G401 (cell line): Measurements from ENCODE around the gene DCAF5. TPM values are rescaled to one million over a fixed set of nuclear protein-coding genes. Genes with fewer than 3 reads are reported as not detected.

Experiments
- DNase-seq: peaks from one replicate; pipeline ENCODE4 v3.0.0-alpha.2; 2015; ENCODE audit warnings: low spot score
- in situ Hi-C: cut with HindIII; loops from 2 replicates; pipeline ENCODE4 v1.10.0; 2016; ENCODE audit warnings: low sequenced_read_pairs, mixed read lengths
- total RNA-seq: library from RNA; depleted of rRNA; stranded (reverse); fragments of >200 nt; shearing (Covaris generic); gene quantifications from 2 replicates; pipeline ENCODE4 v1.2.3, GENCODE V29; 2014

DCAF5 gene
- total RNA-seq, 1 experiment from 2014 or later = 25.5 TPM

GRCh38 chr14:69106451-69106850 lies 46.5 kb downstream of the DCAF5 start:
- in situ Hi-C loops = no loop called here
- no peak for DNase-seq

GRCh38 chr14:69105326-69105725 lies 47.6 kb downstream of the DCAF5 start:
- DNase-seq = no peak
- in situ Hi-C loops = no loop called here

DNA sequence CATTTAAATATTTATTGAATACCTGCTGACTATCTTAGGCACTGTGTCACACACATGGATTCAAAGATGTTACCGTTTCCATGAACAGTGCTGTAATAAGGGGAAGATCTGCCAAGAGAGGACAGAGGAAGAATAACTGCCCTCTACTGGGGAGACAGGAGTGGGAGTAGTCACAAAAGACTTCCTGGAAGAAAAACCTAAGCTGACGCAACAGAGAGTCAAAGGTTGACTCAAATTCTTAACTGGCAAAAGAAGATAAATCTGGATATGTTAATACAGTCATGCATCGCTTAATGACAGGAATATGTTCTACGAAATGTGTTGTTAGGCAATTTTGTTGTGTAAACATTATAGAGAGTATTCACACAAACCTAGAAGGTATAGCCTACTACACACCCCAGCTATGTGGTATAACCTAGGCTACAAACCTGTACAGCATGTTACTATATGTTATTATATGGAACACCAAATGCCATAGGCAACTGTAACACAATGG lies 51.5 kb downstream of the DCAF5 start:
- in situ Hi-C loops = no loop called here
- DNase-seq = peak; percentile 58

GRCh38 chr14:69097974-69098373 lies 54.9 kb downstream of the DCAF5 start:
- no peak for DNase-seq
- in situ Hi-C loops = no loop called here

DNA sequence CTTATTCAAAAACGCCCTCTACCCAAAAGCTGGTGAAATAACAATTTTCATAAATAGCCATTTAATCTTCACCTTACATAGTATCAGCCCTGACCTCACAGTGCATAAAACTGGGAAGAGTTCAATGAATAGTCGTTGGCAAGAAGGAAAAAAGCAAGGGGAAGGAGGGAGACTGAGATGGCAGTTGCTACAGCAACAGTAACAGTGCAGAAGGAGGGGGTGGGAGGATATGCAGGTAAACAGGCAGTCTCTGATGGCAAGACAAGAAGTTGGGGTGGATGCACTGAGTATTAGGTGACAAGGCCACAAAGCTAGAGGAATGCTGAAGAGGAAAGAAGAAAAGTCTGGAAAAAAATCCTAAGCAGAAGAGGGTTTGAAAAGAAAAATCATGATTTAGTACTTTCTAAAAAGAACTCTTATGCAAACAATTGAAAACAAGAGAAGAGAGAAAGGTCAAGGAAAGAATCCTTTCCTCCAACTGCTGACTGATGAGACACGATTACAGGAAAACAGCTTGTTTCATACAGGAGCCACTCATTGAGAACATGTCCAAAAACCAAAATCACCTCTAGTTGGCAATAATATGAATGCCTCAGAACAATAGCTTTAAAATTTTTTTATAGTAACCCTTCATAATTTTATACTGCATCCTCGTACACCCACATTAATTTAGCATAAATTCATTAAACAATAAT lies 56.0 kb downstream of the DCAF5 start:
- no peak for DNase-seq
- in situ Hi-C loops = no loop called here

DNA sequence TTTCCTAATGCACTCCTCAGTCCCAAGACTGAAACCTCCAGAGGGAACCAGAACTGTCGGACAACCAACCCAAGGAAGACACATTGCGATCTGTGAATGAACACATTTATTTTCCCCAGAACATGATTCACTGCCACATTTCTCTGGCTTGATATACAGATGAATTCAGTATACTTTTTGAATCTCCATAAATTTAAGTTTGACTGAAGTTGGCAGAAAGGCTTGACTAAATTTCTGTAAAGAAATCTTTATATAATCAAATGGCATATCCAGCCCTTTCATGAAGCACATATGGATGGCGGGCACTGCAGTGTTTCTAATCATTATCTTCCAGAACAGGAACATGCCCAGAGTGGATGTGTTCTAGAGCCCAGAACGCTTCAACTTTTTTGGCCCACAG lies 56.7 kb downstream of the DCAF5 start:
- DNase-seq = no peak
- in situ Hi-C loops = no loop called here

DNA sequence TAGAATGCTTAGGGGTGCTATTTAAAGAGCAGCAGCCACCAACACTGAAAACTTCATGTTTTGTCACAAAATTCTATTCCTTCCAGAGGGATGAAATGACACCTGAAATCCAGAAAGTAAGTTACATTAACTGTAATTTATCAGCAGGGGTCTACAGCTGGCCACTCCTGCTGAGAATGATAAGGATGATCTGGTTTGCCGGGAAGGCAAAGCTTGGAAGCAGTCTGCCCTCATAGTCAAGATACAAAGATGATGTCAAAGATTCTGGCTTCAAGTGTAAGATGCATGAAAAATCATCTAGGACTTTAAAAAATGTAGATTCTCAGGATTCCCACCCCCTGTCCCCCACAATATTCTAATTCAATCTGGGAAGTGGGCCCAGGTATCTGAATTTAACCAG lies 58.4 kb downstream of the DCAF5 start:
- in situ Hi-C loops = no loop called here
- no peak for DNase-seq

DNA sequence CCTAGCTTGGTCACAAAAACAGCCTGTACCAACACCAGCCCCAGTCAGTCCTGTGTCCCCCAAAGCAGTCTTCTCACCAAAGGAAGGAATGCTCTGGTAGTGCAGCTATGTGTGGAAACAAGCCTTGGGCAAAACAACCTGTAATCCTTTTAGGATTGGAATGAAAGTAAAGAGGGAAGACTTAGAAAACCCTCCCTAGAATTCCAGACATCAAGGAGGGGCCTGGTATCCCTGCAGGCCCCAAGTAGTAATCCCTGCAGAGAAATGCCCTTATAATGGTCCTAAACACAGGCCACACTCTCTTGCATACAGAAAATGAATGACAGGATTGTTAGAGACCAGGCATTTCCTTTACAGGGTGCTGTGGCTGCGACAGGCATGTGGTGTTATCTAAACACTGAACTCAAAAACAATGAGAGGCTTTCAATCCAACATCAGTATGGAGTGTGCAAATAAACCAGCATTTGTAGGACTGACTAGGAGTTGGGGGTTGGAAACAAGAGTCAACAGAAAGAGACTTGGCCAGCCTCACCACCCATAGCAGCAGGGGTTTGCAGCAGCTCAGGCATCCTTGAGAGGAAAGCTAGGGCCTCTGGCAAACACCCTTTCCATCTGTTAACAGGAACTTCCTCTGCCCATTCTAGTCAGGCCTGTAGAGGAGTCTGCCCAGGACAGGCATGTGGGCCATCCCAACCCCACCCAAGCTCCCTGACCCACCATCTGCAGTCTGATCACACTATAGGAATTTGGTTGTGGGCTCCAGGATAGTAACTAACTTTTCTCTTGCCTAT lies 59.1 kb downstream of the DCAF5 start:
- DNase-seq = peak; percentile 68
- in situ Hi-C loops = no loop called here

DNA sequence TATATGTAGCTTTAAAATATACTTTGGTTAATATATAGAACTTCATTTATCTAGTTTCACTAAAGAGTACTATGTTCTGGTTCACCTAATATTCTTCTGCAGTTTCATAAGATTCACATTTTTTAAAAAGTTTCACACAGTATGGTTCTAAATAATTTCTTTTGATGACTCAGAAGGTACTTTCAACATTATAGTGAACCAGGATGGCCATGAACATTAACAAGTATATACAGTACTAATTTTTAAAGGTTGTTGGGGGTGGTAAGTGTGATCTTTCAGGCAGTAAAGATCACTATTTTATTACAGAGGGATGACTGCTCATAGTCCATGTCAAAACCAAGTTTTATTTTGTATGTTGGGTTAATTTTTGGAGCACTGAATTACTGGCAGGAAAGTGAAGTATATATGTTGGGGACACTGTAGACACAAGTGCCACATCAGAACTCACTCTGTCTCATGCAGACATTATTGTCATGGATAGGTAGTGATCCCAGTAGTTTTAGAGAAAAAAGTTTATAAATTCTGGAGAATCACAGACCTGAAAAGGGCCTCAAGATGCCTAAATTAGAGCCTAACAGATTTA lies 60.0 kb downstream of the DCAF5 start:
- no peak for DNase-seq
- in situ Hi-C loops = no loop called here

- no peak for DNase-seq
- in situ Hi-C loops = no loop called here
Observed at GRCh38 chr14:69091695-69092094, 61.2 kb downstream of the DCAF5 start.

DNA sequence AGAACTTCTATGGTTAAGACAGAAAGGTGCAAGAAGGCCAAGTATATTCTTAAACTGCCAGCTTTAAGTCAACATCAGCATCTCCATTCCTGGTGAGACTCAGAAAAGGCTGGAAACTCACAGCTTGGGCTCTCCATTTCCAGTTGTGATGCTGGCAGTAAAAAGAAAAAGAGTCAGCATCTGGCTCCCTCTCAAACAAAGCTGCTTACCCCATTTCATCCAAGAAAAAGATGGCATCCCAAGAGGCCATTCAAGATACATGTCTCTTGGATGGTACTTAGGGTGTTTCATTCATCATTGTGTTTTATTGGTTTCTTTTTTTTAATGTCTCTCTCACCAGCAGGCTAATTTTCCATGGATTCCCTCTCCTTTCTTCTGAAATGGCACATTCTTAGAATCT lies 61.9 kb downstream of the DCAF5 start:
- DNase-seq = no peak
- in situ Hi-C loops = no loop called here

DNA sequence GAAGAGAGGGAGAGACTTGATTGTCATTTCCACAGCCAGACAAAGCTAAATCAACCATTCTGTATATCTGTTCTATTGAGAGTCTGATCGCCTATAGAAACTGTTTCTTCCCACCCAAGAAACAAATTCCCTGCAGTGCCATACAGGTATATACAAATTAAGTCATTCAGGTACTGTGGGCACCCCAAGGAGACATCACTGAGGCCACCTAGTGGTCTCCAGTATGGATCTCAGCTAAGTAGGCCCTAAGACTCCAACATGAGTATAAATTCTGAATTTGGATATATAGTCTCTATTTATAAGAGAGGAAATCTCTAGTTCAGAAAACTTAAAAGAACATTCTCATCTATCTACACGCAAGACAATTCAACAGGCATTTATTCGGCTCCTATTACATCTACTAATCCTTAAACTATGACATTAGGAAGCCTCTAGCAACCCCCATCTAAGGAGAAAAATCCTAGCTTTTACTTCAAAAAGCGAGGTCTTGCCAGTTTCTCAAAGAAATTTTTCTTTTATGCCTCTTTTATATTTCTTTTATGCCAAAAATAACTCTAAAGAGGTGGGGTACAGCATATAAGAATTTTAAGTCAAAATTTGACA lies 62.6 kb downstream of the DCAF5 start:
- in situ Hi-C loops = no loop called here

DNA sequence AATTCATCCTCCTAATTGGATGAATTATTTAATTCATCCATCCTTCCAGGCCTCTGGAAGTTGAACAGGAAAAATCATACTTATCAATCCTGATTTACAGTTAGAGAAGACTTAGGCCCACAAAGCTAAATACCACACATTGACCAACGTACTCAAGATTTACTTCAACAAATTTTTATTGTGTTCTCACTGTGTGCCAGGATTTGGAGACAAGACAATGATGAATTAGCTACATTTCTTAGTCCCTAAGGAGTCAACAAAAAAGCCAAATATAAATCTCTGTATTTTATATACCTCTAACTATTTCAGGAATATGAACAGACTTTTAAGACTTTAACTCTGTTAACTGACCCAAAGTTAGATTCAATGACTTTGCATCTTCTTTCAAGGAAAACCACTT lies 63.9 kb downstream of the DCAF5 start:
- DNase-seq = no peak
- in situ Hi-C loops = no loop called here

More for the DNA sequence above, 62.6 kb downstream of the DCAF5 start:
- DNase-seq = peak; percentile 42

DNA sequence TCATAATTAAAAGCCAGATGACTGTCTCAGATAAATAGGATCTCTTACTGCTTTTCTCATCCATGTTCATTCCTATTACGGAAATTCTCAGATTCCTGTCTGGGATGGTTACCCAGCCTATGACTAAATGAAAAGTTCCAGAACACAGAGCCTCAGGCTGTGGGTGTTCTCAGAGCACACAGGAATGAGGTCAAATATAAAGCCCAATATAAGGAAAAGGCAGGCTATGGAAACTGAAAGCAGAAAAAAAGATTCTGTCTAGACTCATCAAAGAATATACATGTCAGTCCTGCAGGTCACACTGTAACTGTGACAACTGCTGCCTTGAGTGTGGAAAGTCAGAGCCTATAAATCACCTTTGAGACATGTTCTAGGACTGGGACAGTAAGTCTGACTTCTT lies 64.3 kb downstream of the DCAF5 start:
- DNase-seq = no peak
- in situ Hi-C loops = no loop called here

GRCh38 chr14:69087061-69087461 lies 65.9 kb downstream of the DCAF5 start:
- peak; percentile 76 for DNase-seq
- in situ Hi-C loops = no loop called here

DNA sequence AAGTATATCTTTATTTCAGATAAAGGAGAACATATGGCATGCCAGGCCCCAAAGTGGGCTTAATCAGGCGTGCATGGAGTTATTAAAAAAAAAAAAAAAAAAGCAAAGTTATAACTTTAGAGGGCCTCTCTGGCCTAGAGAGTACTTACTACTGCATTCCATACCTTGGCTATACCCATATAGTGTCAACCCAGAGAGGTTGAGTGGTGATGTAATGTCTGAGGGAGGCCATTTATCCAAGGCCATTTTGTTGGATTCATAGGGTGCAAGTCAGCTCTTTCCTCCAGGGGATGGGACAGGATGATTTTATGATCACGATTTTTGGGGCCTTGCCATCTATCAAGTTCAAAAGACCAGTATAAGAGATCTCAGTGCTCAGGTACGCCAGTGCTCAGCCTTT lies 66.4 kb downstream of the DCAF5 start:
- DNase-seq = no peak
- in situ Hi-C loops = no loop called here

GRCh38 chr14:69084023-69084422 lies 68.9 kb downstream of the DCAF5 start:
- no peak for DNase-seq
- in situ Hi-C loops = no loop called here

GRCh38 chr14:69083181-69083580 lies 69.7 kb downstream of the DCAF5 start:
- no peak for DNase-seq
- in situ Hi-C loops = no loop called here

DNA sequence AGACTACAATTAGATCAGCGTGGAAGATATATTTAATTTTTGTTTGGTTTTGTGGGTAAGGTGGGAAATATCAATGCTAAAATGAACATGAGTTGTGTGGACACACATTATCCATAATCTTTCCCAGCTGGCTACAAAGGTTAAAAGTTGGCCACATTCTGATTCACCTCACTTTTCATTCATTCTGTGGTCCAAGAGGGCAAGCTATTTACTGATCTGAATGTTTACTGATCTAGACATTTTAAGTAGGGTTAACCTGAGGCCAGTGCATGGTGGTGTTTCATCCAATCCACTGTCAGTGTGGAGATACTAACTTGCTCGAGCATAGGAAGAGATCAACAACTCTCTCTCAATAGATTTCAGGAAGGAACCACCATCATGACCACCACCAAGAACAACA lies 71.6 kb downstream of the DCAF5 start:
- no peak for DNase-seq
- in situ Hi-C loops = no loop called here

GRCh38 chr14:69079747-69080146 lies 73.2 kb downstream of the DCAF5 start:
- in situ Hi-C loops = no loop called here
- DNase-seq = no peak
